Subcutaneous abdominal adipose tissue (tissue), 5 donors: ENCODE results near the gene RIPOR2.

Experiments
- H3K27ac ChIP-seq: one replicate; pipeline ENCODE4 v1.7.0; 2013; ENCODE audit warnings: low read depth, mild to moderate bottlenecking, inconsistent platforms, low read length, moderate library complexity
- H3K27me3 ChIP-seq, 5 donors: one replicate each; pipeline ENCODE4 v1.7.0; 2013; ENCODE audit warnings: low read length in 5 of 5, inconsistent platforms in 1 of 5; ENCODE audit not compliant: control insufficient read depth in 5 of 5, insufficient read depth in 4 of 5
- H3K36me3 ChIP-seq, 5 donors: one replicate each; pipeline ENCODE4 v1.7.0; 2013; ENCODE audit warnings: low read length in 5 of 5; ENCODE audit not compliant: control insufficient read depth in 5 of 5, insufficient read depth in 5 of 5
- H3K4me1 ChIP-seq, 5 donors: one replicate each; pipeline ENCODE4 v1.7.0; 2013; ENCODE audit warnings: low read length in 5 of 5, mild to moderate bottlenecking in 3 of 5, moderate library complexity in 1 of 5; ENCODE audit not compliant: control insufficient read depth in 5 of 5, insufficient read depth in 5 of 5
- H3K4me3 ChIP-seq, 5 donors: one replicate each; pipeline ENCODE4 v1.7.0; 2013; ENCODE audit warnings: low read length in 5 of 5, low read depth in 1 of 5
- H3K9ac ChIP-seq, 5 donors: one replicate each; pipeline ENCODE4 v1.7.0; 2013; ENCODE audit warnings: low read length in 5 of 5, mild to moderate bottlenecking in 4 of 5, moderate library complexity in 3 of 5
- H3K9me3 ChIP-seq, 5 donors: one replicate each; pipeline ENCODE4 v1.7.0; 2013; ENCODE audit warnings: low read length in 5 of 5; ENCODE audit not compliant: control insufficient read depth in 5 of 5
- donor health status: healthy.
- donor health status: healthy.
- donor health status: healthy.
- donor health status: healthy.
- donor health status: healthy.

The RIPOR2 gene

GRCh38 chr6:24899997-24900325 lies 35.8 kb downstream of the RIPOR2 start:
- peaks cover 0 to 4% (median 0%) of the 10 kb centered on the region in 5 donors for H3K27me3 ChIP-seq
- H3K9me3 ChIP-seq = peaks cover 0 to 4% (median 0%) of the 10 kb centered on the region in 5 donors
- H3K36me3 ChIP-seq = no peaks in the 10 kb centered on the region
- no peak overlapping the region for H3K9ac ChIP-seq
- no peak overlapping the region for H3K4me3 ChIP-seq
- peaks cover 0 to 5% (median 0%) of the 10 kb centered on the region in 5 donors for H3K4me1 ChIP-seq
- no peak overlapping the region for H3K27ac ChIP-seq

DNA sequence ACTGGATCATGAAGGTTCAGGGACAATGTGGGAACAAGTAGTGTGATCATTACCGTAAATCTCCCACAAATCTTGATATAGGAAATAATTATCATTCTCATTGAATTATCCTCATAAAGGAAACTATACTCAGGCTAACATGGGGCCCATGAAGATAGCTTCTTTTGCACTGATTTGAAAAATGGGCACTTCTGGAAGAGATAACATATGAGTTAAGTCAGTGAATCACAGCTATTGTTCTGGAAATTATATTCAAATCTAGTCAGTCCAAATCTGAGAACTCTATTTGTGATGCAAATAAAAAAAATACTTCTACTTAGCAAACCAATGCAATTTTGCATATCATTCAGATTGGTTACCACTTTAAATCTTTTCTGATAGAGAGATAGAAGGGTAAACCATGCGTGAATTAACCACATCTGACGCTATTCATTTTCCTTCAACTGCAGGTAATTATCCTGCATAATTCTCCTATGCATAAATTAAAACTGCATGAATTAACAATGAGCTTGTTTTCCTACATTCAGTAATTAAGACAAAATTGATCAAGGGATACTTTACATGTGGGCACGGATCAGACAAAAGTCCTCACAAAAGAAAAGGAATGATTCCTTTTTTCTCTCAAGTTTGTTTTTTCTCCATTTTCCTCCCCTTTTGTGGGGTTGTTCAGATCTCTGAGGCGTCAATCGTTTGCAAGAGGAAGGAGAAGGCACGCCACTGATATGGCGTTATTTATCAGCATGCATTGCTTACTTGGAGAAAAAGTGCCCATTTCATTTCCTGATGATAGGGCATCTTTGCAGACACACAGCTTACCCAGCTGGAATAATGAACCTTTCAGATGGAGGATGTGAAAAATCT lies 36.4 kb downstream of the RIPOR2 start:
- Histone ChIP-seq H3K4me1 (peaks cover 0 to 5% (median 0%) of the 10 kb centered on the region in 5 donors), H3K27ac (no peak overlapping the region), H3K4me3 (no peak overlapping the region), H3K36me3 (no peaks in the 10 kb centered on the region), H3K9ac (no peak overlapping the region), H3K9me3 (peaks cover 0 to 4% (median 0%) of the 10 kb centered on the region in 5 donors), H3K27me3 (peaks cover 0 to 4% (median 0%) of the 10 kb centered on the region in 5 donors)

DNA sequence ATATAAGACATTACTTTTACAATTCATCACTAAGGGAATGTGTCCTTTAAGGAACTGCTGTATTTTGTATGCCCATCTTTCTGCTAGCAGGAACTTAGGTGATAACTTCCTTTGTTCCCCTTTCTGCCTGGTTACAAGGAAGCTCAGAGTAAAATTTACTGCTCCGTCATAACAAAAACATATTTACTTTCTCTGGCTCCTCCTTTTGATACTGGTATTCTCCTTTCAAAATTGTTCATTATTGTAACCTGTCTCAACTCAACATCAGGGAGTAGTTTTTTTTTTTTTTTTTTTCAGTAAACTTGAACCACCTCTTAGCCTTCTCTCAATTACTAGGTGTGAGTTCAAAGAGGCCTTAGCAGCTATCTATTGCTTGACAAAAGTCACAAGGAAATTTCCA lies 37.1 kb downstream of the RIPOR2 start:
- Histone ChIP-seq H3K27ac (no peak overlapping the region), H3K36me3 (no peaks in the 10 kb centered on the region), H3K4me3 (no peak overlapping the region), H3K9ac (no peak overlapping the region), H3K4me1 (peaks cover 0 to 5% (median 0%) of the 10 kb centered on the region in 5 donors), H3K27me3 (peaks cover 0 to under 1% (median 0%) of the 10 kb centered on the region in 5 donors), H3K9me3 (peaks cover 0 to 4% (median 0%) of the 10 kb centered on the region in 5 donors)

DNA sequence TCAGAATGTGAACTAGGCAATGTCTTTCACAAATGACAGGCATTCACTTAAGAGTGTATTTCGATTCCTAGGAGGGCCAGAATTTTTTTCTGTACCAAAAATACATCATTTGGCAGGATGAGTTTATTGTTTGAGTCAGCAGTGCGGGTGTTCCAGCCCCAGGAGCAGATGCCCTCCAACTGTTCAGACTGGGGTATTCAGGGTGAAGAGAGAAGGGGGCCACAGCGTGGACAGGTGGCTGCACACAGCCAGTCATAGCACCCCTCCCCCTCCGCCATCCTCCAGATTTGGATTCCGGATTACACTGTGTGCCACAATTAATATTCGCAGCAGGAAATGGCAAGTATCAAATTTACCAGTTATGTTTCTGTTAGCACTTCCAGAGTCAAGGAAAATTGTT lies 38.6 kb downstream of the RIPOR2 start:
- no peak overlapping the region for H3K4me3 ChIP-seq
- peaks cover 0 to 5% (median 3%) of the 10 kb centered on the region in 5 donors for H3K4me1 ChIP-seq
- no peaks in the 10 kb centered on the region for H3K9me3 ChIP-seq
- no peaks in the 10 kb centered on the region for H3K36me3 ChIP-seq
- H3K27ac ChIP-seq = no peak overlapping the region
- no peaks in the 10 kb centered on the region for H3K27me3 ChIP-seq
- H3K9ac ChIP-seq = no peak overlapping the region

GRCh38 chr6:24893342-24893850 lies 42.4 kb downstream of the RIPOR2 start:
- Histone ChIP-seq H3K9me3 (no peaks in the 10 kb centered on the region), H3K4me1 (peaks cover 0 to 3% (median 0%) of the 10 kb centered on the region in 5 donors), H3K36me3 (no peaks in the 10 kb centered on the region), H3K4me3 (no peak overlapping the region), H3K9ac (no peak overlapping the region), H3K27ac (no peak overlapping the region), H3K27me3 (no peaks in the 10 kb centered on the region)

- H3K27ac ChIP-seq = no peak overlapping the region
- no peak overlapping the region for H3K4me3 ChIP-seq
- no peak overlapping the region for H3K9ac ChIP-seq
Observed at GRCh38 chr6:24891004-24891403, 44.8 kb downstream of the RIPOR2 start.

GRCh38 chr6:24890471-24890870 lies 45.3 kb downstream of the RIPOR2 start:
- H3K9me3 ChIP-seq = no peaks in the 10 kb centered on the region
- no peak overlapping the region for H3K27ac ChIP-seq
- no peak overlapping the region for H3K9ac ChIP-seq
- no peak overlapping the region for H3K4me3 ChIP-seq
- peaks cover 0 to 3% (median 0%) of the 10 kb centered on the region in 5 donors for H3K4me1 ChIP-seq
- H3K27me3 ChIP-seq = no peaks in the 10 kb centered on the region
- H3K36me3 ChIP-seq = no peaks in the 10 kb centered on the region

More at GRCh38 chr6:24891004-24891403, 44.8 kb downstream of the RIPOR2 start:
- Histone ChIP-seq H3K36me3 (no peaks in the 10 kb centered on the region), H3K4me1 (peaks cover 0 to 3% (median 0%) of the 10 kb centered on the region in 5 donors), H3K27me3 (no peaks in the 10 kb centered on the region), H3K9me3 (no peaks in the 10 kb centered on the region)

DNA sequence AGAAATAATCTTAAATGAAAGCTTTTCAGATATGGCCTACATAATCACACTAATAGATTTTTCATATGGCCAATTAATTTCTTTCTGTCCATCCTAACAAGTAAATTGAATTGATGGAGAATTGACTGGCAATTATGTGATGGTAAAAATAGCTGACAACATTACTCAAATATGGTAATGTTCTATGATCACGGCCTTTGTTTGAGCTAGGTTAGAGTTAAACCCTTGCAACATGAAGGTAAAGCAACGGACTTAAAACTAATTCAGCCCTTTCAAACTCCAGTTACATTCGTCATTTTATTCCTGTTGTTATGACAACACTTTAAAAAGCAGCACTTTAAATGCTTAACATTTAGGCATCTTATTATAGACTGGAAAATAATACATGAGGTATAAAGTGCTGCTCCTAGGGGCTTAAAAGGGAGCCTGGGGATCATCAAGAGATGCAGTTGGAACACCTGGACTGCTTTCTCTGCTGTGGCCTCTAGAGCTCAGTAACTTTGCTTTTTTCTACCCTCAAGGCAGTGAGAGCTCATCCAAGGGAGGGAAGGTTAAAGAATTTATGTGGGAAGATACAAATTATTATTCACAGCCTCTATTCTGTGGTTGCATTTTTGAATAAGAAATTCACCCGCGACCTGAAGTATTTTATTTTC lies 46.9 kb downstream of the RIPOR2 start:
- no peaks in the 10 kb centered on the region for H3K36me3 ChIP-seq
- H3K9me3 ChIP-seq = no peaks in the 10 kb centered on the region
- no peak overlapping the region for H3K27ac ChIP-seq
- H3K27me3 ChIP-seq = no peaks in the 10 kb centered on the region
- no peak overlapping the region for H3K9ac ChIP-seq
- H3K4me1 ChIP-seq = peaks cover 0 to 3% (median 0%) of the 10 kb centered on the region in 5 donors
- no peak overlapping the region for H3K4me3 ChIP-seq

GRCh38 chr6:24887545-24888140 lies 48.1 kb downstream of the RIPOR2 start:
- no peak overlapping the region for H3K27ac ChIP-seq
- H3K4me1 ChIP-seq = peaks cover 0 to 7% (median 3%) of the 10 kb centered on the region in 5 donors
- H3K9ac ChIP-seq = no peak overlapping the region
- H3K9me3 ChIP-seq = no peaks in the 10 kb centered on the region
- no peak overlapping the region for H3K4me3 ChIP-seq
- H3K36me3 ChIP-seq = no peaks in the 10 kb centered on the region
- H3K27me3 ChIP-seq = no peaks in the 10 kb centered on the region

- Histone ChIP-seq H3K36me3 (no peaks in the 10 kb centered on the region), H3K4me1 (peaks cover 0 to 7% (median 0%) of the 10 kb centered on the region in 5 donors), H3K27me3 (peaks cover 0 to 2% (median 0%) of the 10 kb centered on the region in 5 donors), H3K4me3 (no peak overlapping the region), H3K27ac (no peak overlapping the region), H3K9ac (no peak overlapping the region), H3K9me3 (no peaks in the 10 kb centered on the region)
Observed at GRCh38 chr6:24883618-24884017, 52.1 kb downstream of the RIPOR2 start.
